ENCODE measurements around the gene ASB1. TPM values are rescaled to one million over a fixed set of nuclear protein-coding genes. Genes with fewer than 3 reads are reported as not detected.

Gene ASB1
- total RNA-seq, 4 donors from 2014 or later, result 3.9 to 17.7 (median 8.9) TPM

DNA sequence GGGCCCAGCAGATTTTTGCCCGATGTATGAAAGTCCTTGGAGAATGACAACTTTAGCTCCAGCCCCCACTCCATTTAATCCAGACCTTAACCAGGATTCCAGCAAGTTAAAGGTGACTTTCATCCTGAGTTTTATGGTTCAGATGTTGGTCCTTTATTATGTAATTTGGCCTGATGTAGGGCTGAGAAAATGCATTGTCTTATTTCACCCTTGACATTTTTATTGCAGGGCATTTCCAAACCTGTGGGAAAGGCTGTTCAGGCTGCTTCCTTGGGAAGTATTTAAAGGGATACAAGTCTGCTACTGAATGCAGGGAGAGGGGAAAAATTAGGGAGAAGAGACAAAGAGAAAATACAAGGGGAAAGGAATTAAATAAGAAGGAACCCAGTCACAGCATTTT lies 48.8 kb downstream of the ASB1 start:
- Histone ChIP-seq H3K27ac (no peak overlapping the region), H3K4me3 (no peak overlapping the region), H3K36me3 (no peaks in the 10 kb centered on the region), H3K4me1 (no peaks in the 10 kb centered on the region), H3K9me3 (peaks cover 0 to 24% (median 18%) of the 10 kb centered on the region in 3 donors), H3K27me3 (no peaks in the 10 kb centered on the region)
- WGBS, 2 donors, result 64 to 91% methylated on average over 1 of the region's 1 CpG
- intact Hi-C loops (cut with DNase I), result no loop called here
- DNase-seq, result no peak
- TF ChIP-seq, protein P1, sequence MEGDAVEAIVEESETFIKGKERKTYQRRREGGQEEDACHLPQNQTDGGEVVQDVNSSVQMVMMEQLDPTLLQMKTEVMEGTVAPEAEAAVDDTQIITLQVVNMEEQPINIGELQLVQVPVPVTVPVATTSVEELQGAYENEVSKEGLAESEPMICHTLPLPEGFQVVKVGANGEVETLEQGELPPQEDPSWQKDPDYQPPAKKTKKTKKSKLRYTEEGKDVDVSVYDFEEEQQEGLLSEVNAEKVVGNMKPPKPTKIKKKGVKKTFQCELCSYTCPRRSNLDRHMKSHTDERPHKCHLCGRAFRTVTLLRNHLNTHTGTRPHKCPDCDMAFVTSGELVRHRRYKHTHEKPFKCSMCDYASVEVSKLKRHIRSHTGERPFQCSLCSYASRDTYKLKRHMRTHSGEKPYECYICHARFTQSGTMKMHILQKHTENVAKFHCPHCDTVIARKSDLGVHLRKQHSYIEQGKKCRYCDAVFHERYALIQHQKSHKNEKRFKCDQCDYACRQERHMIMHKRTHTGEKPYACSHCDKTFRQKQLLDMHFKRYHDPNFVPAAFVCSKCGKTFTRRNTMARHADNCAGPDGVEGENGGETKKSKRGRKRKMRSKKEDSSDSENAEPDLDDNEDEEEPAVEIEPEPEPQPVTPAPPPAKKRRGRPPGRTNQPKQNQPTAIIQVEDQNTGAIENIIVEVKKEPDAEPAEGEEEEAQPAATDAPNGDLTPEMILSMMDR (IDR thresholded peaks at IDR 0.05), result no peak
- TF ChIP-seq POLR2A (IDR thresholded peaks at IDR 0.05), result no peak

DNA sequence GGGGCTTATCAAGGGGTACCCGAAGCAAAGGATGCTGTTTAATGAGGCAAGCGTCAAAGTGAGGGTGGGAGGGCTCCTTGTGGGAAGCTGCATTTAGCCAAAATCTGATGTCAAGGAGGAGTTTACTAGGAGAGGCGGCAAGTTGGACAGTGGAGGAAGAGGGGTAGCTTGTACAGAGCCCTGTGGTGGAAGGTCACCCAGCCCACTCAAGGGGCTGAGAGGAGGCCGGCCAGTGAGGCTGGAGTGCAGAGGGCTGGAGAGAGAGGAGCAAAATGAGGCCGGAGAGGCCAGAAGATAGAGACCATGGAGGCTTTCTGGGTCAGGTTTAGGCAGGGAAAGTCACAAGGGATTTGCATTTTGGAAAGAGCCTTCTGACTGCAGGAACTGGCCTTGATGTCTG lies 49.5 kb downstream of the ASB1 start:
- Histone ChIP-seq H3K36me3 (no peaks in the 10 kb centered on the region), H3K9me3 (peaks cover 0 to 26% (median 18%) of the 10 kb centered on the region in 3 donors), H3K4me1 (no peaks in the 10 kb centered on the region), H3K27ac (no peak overlapping the region), H3K4me3 (no peak overlapping the region), H3K27me3 (no peaks in the 10 kb centered on the region)
- intact Hi-C loops (cut with DNase I), result no loop called here
- DNase-seq, result no peak
- WGBS, 2 donors, result 88 to 89% methylated on average over 4 to 5 of the region's 5 CpGs
- TF ChIP-seq POLR2A (IDR thresholded peaks at IDR 0.05), result no peak
- TF ChIP-seq, protein P1 (IDR thresholded peaks at IDR 0.05), result no peak

DNA sequence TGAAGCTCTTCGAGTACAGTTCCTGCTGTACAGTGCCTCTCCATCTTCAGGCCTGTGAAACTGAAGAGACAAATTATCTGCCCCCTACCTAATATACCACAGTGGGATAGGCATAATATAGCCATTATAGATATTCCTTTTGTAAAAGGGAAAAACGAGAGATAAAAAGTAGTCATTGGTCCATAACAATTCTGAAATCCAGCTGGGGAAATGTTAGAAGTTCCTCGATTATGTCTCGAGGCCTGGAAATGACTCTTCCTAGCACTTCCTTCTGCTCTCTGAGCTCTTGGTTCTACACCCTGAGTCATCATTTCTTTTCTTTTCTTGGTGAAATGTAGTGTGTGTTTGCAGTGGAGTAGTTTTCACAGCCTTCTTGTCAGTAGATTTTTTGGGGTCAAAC lies 51.5 kb downstream of the ASB1 start:
- H3K4me1 ChIP-seq, result no peaks in the 10 kb centered on the region
- peaks cover 0 to 17% (median 15%) of the 10 kb centered on the region in 3 donors for H3K9me3 ChIP-seq
- no peak for DNase-seq
- H3K27ac ChIP-seq, result no peak overlapping the region
- H3K4me3 ChIP-seq, result no peak overlapping the region
- TF ChIP-seq, protein P1 (IDR thresholded peaks at IDR 0.05), result no peak
- TF ChIP-seq POLR2A (IDR thresholded peaks at IDR 0.05), result no peak
- WGBS, 2 donors, result 91 to 92% methylated on average over 4 of the region's 4 CpGs
- no peaks in the 10 kb centered on the region for H3K27me3 ChIP-seq
- H3K36me3 ChIP-seq, result no peaks in the 10 kb centered on the region
- intact Hi-C loops (cut with DNase I), result no loop called here

DNA sequence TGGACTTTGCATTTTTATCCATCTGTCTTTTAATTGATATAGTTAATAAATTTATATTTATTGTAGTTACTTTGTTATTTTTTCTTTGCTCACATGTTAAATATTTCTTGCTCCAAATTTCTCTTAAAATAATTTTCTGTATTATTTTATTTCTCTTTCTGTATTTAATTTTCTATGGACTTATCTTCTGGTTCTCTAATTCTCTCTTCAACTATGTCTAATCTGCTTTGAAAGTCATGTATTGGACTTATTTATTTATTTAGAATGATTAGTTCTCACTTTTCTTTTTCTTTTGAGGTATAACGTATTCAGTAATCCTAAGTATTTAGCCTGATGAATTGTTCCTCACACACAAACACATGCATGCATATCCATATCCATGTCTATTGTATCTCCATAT lies 53.1 kb downstream of the ASB1 start:
- Histone ChIP-seq H3K9me3 (peaks cover 0 to 9% (median 6%) of the 10 kb centered on the region in 3 donors), H3K27me3 (no peaks in the 10 kb centered on the region), H3K27ac (no peak overlapping the region), H3K4me1 (no peaks in the 10 kb centered on the region), H3K36me3 (no peaks in the 10 kb centered on the region), H3K4me3 (no peak overlapping the region)
- intact Hi-C loops (cut with DNase I), result no loop called here
- no peak for TF ChIP-seq POLR2A (IDR thresholded peaks at IDR 0.05)
- TF ChIP-seq, protein P1 (IDR thresholded peaks at IDR 0.05), result no peak
- DNase-seq, result no peak
- WGBS, 2 donors, result 67 to 81% methylated on average over 1 of the region's 1 CpG

DNA sequence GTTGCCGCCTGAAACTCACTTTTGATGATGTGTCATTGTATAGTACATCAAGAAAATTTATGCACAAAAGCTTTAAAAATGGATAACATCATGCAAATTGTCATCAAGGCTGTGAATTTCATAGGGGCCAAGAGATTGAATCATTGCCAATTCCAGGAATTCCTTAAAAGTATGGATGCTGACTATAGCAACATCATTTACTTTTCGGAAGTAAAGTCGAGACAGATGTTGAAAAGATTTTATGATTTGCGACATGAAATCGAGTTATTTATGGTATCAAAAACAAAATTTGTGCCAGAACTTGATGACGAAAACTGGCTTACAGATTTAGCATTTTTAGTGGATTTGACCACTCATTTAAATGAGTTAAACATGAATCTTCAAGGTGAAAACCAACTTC lies 56.3 kb downstream of the ASB1 start:
- Histone ChIP-seq H3K4me3 (no peak overlapping the region), H3K36me3 (no peaks in the 10 kb centered on the region), H3K9me3 (peaks cover 0 to 9% (median 6%) of the 10 kb centered on the region in 3 donors), H3K27me3 (no peaks in the 10 kb centered on the region), H3K27ac (no peak overlapping the region), H3K4me1 (no peaks in the 10 kb centered on the region)
- TF ChIP-seq, protein P1 (IDR thresholded peaks at IDR 0.05), result no peak
- no peak for TF ChIP-seq POLR2A (IDR thresholded peaks at IDR 0.05)
- DNase-seq, result no peak
- 81 to 84% methylated on average over 6 of the region's 6 CpGs for WGBS, 2 donors
- intact Hi-C loops (cut with DNase I), result no loop called here

Data from esophagus squamous epithelium (tissue), 5 donors.